Activated naive CD8-positive, alpha-beta T cell treated with anti-CD3 and anti-CD28 coated beads, Interleukin-2, amount 50 U/mL, for 24 hours (primary cell): ENCODE results near the gene ARHGAP30.
"Not testable (repeated sequence)": the region's sequence is repeated elsewhere in the genome, so short reads cannot be mapped to it uniquely, and the experiment has no call there.

Experiments
- ATAC-seq: fragments of 150-1000 bp; cut with Tn5 transposase; one replicate; pipeline ENCODE4 v1.10.0; 2021
- DNase-seq: peaks from one replicate; pipeline ENCODE4 v3.0.0; 2021
- H3K27ac Mint-ChIP-seq: one replicate; pipeline ENCODE4 v1.8.0; 2021; ENCODE audit warnings: mild to moderate bottlenecking, mixed read lengths
- H3K27me3 Mint-ChIP-seq: one replicate; pipeline ENCODE4 v1.8.0; 2021; ENCODE audit warnings: mixed read lengths
- H3K36me3 Mint-ChIP-seq: one replicate; pipeline ENCODE4 v1.8.0; 2021; ENCODE audit warnings: low read depth, mixed read lengths
- H3K4me1 Mint-ChIP-seq: one replicate; pipeline ENCODE4 v1.8.0; 2021; ENCODE audit warnings: mixed read lengths
- H3K4me3 Mint-ChIP-seq: one replicate; pipeline ENCODE4 v1.8.0; 2021; ENCODE audit warnings: mild to moderate bottlenecking, moderate library complexity, mixed read lengths
- H3K9me3 Mint-ChIP-seq: one replicate; pipeline ENCODE4 v1.8.0; 2021; ENCODE audit warnings: mixed read lengths

The ARHGAP30 gene, protein sequence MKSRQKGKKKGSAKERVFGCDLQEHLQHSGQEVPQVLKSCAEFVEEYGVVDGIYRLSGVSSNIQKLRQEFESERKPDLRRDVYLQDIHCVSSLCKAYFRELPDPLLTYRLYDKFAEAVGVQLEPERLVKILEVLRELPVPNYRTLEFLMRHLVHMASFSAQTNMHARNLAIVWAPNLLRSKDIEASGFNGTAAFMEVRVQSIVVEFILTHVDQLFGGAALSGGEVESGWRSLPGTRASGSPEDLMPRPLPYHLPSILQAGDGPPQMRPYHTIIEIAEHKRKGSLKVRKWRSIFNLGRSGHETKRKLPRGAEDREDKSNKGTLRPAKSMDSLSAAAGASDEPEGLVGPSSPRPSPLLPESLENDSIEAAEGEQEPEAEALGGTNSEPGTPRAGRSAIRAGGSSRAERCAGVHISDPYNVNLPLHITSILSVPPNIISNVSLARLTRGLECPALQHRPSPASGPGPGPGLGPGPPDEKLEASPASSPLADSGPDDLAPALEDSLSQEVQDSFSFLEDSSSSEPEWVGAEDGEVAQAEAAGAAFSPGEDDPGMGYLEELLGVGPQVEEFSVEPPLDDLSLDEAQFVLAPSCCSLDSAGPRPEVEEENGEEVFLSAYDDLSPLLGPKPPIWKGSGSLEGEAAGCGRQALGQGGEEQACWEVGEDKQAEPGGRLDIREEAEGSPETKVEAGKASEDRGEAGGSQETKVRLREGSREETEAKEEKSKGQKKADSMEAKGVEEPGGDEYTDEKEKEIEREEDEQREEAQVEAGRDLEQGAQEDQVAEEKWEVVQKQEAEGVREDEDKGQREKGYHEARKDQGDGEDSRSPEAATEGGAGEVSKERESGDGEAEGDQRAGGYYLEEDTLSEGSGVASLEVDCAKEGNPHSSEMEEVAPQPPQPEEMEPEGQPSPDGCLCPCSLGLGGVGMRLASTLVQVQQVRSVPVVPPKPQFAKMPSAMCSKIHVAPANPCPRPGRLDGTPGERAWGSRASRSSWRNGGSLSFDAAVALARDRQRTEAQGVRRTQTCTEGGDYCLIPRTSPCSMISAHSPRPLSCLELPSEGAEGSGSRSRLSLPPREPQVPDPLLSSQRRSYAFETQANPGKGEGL

DNA sequence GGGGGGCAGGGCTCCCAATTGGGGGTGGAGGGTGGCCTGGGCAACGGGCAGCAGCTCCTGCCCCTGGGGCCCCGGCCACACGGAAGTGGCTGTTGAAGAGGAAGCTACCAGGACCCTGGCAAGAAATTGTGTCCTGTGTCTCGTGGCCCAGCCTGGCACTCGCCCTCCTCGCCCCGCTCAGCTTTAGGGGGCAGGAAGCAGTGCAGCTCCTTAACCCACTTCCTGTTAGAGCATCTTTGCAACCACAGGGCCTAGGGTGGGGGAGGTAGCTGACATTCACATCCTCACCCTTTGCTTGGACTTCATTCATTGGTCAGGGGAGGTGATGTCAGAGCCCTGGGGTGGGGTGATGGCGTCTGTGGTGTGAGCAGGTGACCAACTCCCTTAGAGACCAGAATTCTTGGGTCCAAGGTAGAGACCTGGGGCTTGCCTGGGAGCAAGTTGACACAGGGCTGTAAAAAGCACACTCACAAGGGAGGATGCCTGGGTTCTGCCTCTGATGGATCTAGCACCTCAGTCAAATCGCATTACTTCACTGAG lies at the start of gene ARHGAP30:
TSS of gene ARHGAP30 (minus strand) at position 161 of the 540 bp plus-strand sequence. CDS start 267 bp downstream, outside the sequence.
- peak; percentile 83 for ATAC-seq
- Mint-ChIP-seq H3K27ac (peak within 1 kb of the TSS; percentile 97), H3K4me1 (peaks cover 62% of the 10 kb centered on the region), H3K27me3 (no peaks in the 10 kb centered on the region), H3K9me3 (no peaks in the 10 kb centered on the region), H3K4me3 (peak within 1 kb of the TSS; percentile 99), H3K36me3 (peaks cover 20% of the 10 kb centered on the region)
- peak; percentile 85 for DNase-seq

DNA sequence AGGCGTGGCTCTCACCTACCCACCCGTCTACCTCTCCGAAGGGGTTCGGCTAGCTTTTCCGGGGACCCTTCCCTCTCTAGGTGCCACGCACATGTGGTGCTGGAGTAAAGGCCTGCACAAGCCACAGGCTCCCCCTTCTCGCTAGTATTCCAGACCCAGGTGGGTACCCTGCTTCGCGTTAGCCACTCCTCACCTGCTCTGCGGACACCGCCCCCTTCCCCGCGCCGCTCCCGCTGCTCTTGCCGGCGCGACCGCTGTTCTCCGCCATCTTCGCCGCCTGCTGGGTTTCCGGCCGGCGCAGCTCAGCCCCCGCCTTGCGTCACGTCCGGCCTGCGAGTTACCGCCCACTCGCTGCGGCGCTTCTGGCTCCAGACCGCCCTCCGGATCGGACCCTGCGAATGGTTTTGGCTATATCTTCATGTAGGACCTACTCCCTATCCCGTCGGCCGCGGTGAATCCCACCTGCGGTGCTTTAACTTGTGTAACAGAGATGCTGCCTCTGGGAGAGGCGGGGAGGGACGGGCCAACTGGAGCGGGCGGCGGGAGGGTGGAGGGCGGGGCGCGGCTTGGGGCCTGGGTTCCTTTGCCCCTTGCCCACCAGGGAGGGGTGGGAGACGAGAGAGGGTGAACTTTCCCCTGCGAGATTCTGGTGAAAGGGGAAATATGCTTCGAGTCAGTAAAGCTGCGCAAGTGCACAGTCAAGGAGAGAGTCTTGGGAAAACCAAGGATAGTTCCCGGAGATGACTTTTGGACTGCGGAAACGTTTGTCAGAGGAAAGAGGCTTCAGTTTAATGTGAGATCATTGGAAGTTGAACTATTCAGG lies 48.3 kb upstream of the ARHGAP30 start, which contains the start of the genes NIT1 and PFDN2:
TSS of gene NIT1 (plus strand) at position 347 of the 823 bp plus-strand sequence. CDS start at position 419, 72 bp downstream.
TSS of gene PFDN2 (minus strand) at position 279 of the 823 bp plus-strand sequence. CDS start at position 268, 11 bp downstream.
- H3K4me1 Mint-ChIP-seq: peaks cover 83% of the 10 kb centered on the region
- H3K27me3 Mint-ChIP-seq: no peaks in the 10 kb centered on the region
- peaks cover 57% of the 10 kb centered on the region for H3K36me3 Mint-ChIP-seq
- peak within 1 kb of the TSS; percentile 80 for H3K27ac Mint-ChIP-seq
- H3K9me3 Mint-ChIP-seq: no peaks in the 10 kb centered on the region
- ATAC-seq (peak; percentile 50), DNase-seq (peak; percentile 90)
- H3K4me3 Mint-ChIP-seq: peak within 1 kb of the TSS; percentile 95

DNA sequence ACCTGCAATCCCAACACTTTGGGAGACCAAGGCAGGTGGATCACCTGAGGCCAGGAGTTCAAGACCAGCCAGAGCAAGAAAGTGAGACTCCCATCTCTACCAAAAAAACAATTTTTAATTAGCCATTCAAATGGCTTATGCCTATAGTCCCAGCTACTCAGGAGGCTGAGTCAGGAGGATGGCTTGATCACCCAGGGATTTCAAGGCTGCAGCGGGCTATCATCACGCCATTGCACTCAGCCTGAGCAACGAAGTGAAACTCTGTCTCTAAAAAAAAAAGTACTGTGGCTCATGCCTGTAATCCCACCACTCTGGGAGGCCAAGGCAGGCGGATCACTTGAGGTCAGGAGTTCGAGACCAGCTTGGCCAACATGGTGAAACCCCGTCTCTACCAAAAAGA lies 46.3 kb upstream of the ARHGAP30 start:
- ATAC-seq, H3K9me3 Mint-ChIP-seq: not testable (repeated sequence)
- H3K27ac Mint-ChIP-seq: peak overlapping the region; percentile 80

DNA sequence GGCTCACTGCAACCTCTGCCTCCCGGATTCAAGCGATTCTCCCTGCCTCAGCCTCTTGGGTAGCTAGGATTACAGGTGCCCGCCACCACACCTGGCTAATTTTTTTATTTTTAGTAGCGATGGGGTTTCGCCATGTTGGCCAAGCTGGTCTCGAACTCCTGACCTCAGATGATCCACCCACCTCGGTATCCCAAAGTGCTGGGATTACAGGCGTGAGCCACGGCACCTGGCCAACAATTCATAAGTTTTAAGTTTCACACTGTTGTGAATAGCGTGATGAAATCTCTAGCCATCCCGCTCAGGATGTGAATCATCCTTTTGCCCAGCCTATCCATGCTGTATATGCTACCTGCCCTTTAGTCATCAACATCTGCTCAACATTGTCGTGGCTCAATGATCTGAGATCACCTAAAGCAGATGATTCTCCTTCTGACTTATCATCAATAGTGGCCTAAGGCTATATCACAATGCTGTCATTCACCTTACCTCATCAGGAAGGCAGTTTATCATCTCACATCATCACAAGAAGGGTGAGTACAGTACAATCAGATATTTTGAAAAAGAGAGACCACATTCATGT lies 45.5 kb upstream of the ARHGAP30 start:
- DNase-seq (peak; percentile 37), ATAC-seq (peak; percentile 82)
- no peaks in the 10 kb centered on the region for H3K9me3 Mint-ChIP-seq
- no peaks in the 10 kb centered on the region for H3K27me3 Mint-ChIP-seq
- peaks cover 76% of the 10 kb centered on the region for H3K4me1 Mint-ChIP-seq
- H3K36me3 Mint-ChIP-seq: peaks cover 42% of the 10 kb centered on the region
- peak overlapping the region; percentile 95 for H3K4me3 Mint-ChIP-seq
- H3K27ac Mint-ChIP-seq: peak overlapping the region; percentile 80

More for the DNA sequence above, 46.3 kb upstream of the ARHGAP30 start:
- peaks cover 83% of the 10 kb centered on the region for H3K4me1 Mint-ChIP-seq
- DNase-seq, H3K27me3 Mint-ChIP-seq: not testable (repeated sequence)
- peak overlapping the region; percentile 95 for H3K4me3 Mint-ChIP-seq
- H3K36me3 Mint-ChIP-seq: peaks cover 46% of the 10 kb centered on the region

DNA sequence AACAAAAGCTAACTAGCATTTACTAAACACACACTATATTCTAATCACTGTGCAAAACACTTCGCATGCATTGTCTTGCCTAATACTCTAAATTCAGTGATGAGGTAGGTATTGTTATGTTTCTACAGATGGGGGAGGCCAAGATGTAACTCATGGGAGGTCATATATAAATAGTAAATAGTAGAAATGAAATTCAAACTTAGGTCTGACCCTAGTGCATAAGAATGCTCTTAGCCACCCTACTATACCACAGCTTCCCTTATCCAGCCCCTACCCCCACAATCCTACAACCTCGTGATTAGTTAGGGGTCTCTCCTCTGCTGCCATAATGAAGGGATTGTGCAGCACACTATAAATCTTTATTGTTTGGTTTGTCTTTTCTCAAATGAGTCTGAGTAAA lies 44.9 kb upstream of the ARHGAP30 start:
- Mint-ChIP-seq H3K27me3 (no peaks in the 10 kb centered on the region), H3K36me3 (peaks cover 37% of the 10 kb centered on the region), H3K9me3 (no peaks in the 10 kb centered on the region), H3K4me3 (peak overlapping the region; percentile 1), H3K4me1 (peaks cover 69% of the 10 kb centered on the region), H3K27ac (peak overlapping the region; percentile 48)
- ATAC-seq (no peak), DNase-seq (no peak)

DNA sequence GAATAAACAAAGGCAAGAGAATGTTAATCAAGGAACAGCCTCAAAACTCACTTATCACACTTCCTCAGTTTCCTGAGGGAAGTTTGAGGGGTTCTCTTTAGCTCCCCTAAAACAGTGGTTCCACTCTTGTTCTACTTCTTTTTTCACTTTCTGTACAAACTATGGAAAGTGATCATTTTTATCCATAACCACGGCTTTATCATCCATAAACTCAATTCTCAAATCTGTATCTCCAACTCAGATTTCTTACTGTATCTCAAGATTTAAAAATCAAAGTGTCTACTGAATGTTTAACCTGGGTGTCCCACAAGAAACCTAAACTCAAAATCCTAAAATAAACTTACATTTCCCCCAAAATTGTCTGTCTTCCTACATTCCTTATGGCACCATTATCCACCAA lies 44.2 kb upstream of the ARHGAP30 start:
- ATAC-seq: no peak
- H3K27ac Mint-ChIP-seq: peak overlapping the region; percentile 48
- H3K4me3 Mint-ChIP-seq: peak overlapping the region; percentile 1
- H3K4me1 Mint-ChIP-seq: peaks cover 63% of the 10 kb centered on the region
- H3K27me3 Mint-ChIP-seq: no peaks in the 10 kb centered on the region
- DNase-seq: no peak
- H3K36me3 Mint-ChIP-seq: peaks cover 39% of the 10 kb centered on the region
- H3K9me3 Mint-ChIP-seq: no peaks in the 10 kb centered on the region

DNA sequence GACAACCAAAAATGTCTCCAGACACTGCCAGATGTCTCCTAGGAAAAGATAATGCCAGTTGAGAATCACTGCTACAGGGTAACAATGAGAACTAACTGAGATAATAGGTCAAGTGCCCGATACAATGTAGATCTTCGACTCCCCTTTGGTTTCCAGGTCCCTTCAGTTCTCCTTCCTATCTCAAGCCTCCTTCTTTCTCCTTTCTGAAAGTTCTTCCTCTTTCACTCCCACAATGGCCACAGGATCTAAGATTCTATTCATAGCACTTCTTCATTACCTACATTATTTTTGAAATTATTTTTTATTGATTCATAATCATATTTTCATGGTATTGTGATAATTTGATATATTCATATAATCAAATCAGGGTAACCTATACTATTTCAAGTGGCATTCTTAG lies 41.8 kb upstream of the ARHGAP30 start:
- Mint-ChIP-seq H3K4me3 (no peak overlapping the region), H3K27me3 (no peaks in the 10 kb centered on the region), H3K27ac (no peak overlapping the region), H3K9me3 (no peaks in the 10 kb centered on the region), H3K4me1 (peaks cover 52% of the 10 kb centered on the region), H3K36me3 (peaks cover 39% of the 10 kb centered on the region)
- ATAC-seq: no peak
- DNase-seq: no peak

DNA sequence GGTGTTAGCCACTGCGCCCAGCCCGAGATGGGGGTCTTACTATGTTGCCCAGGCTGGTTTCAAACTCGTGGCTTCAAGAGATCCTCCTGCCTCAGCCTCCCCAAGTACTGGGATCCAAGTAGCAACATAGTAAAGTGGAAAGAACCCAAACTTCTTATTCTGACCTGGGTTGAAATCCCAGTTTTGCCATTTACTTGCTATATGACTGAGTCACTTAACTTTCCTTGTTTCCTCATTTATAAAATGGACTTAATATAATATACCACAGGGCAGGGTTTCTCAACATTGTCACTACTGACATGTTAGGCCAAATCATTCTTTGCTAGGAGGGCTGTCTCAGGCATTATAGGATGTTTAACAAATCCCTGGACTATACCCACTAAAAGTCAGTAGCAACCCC lies 41.4 kb upstream of the ARHGAP30 start:
- Mint-ChIP-seq H3K4me1 (peaks cover 51% of the 10 kb centered on the region), H3K27me3 (no peaks in the 10 kb centered on the region), H3K36me3 (peaks cover 39% of the 10 kb centered on the region), H3K27ac (no peak overlapping the region), H3K4me3 (no peak overlapping the region), H3K9me3 (no peaks in the 10 kb centered on the region)
- DNase-seq (no peak), ATAC-seq (no peak)

DNA sequence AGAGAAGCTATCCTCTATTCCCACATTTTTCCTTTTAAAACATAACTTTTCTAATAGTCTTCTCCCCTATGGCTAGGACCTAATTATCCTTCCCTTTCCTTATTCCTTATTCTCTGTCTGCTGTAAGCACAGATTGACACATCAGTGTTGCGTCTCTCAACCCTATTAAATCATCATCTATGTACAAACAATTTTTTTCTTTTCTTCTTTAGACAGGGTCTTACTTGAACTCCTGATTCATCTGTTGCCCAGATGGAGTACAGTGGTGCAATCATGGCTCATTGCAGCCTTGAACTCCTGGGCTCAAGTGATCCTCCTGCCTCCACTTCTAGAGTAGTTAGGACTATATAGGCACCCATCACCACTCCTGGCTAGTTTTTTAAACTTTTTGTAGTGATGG lies 36.7 kb upstream of the ARHGAP30 start:
- H3K4me1 Mint-ChIP-seq: peaks cover 24% of the 10 kb centered on the region
- H3K36me3 Mint-ChIP-seq: peaks cover 26% of the 10 kb centered on the region
- H3K27me3 Mint-ChIP-seq: no peaks in the 10 kb centered on the region
- no peak overlapping the region for H3K4me3 Mint-ChIP-seq
- DNase-seq: no peak
- H3K9me3 Mint-ChIP-seq: no peaks in the 10 kb centered on the region
- H3K27ac Mint-ChIP-seq: no peak overlapping the region
- no peak for ATAC-seq

DNA sequence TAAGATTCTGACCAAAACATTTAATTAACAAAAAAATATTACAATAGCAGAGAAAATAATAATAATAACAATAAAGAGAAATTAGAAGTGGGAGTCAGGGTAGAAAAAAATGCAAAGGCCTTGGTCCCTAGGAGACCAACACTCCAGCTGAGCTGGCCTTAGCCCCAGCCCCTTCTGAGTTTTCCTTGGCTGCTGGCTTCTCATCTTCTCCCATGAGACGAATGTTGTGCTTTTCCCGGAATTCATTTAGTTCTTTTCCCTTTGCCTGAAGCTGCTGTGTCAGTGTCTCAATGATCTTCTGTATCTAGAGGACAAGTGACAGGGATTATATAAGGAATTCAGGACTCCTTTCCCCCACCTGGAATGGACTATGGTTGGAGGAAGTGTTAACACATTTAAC lies 30.9 kb upstream of the ARHGAP30 start:
- no peak overlapping the region for H3K4me3 Mint-ChIP-seq
- no peaks in the 10 kb centered on the region for H3K27me3 Mint-ChIP-seq
- H3K36me3 Mint-ChIP-seq: peaks cover 19% of the 10 kb centered on the region
- no peaks in the 10 kb centered on the region for H3K9me3 Mint-ChIP-seq
- H3K27ac Mint-ChIP-seq: no peak overlapping the region
- ATAC-seq (no peak), DNase-seq (no peak)
- peaks cover 60% of the 10 kb centered on the region for H3K4me1 Mint-ChIP-seq

DNA sequence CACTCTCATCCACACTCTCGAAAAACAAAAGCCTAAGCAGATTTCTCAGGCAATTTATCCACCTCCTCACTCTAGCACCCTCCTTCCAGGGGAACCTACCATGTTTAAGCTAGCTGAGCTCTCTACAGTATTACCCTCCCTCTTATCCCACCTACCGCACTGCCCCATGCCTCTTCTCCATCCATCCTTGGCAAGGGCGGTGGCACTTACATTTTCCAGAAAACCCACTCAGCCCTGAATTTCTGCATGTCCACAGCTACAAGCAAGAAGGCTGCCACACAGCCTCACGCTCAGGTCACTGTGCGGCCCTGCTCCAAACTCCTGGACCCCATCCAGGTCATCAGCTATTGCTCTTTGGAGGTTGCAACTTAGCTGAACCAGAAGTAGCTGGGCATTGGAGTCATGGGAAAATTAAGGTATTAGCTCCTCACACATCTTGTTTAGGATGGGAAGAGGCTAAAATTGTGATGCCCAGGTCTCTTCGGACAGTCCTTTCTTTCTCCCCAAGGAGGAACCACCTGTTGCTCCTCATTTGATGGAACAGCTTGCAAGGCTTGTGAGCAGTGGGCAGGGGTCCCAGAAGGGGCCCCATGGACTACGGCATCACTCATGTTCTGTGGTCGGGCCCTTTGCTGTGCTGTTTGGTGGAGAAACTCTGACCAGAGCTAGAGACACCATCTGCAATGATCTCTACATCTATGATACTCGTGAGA lies 29.6 kb upstream of the ARHGAP30 start:
- no peak for DNase-seq
- peak overlapping the region; percentile 55 for H3K4me3 Mint-ChIP-seq
- peaks cover 58% of the 10 kb centered on the region for H3K4me1 Mint-ChIP-seq
- H3K9me3 Mint-ChIP-seq: no peaks in the 10 kb centered on the region
- peak overlapping the region; percentile 5 for H3K27ac Mint-ChIP-seq
- no peak for ATAC-seq
- peaks cover 16% of the 10 kb centered on the region for H3K36me3 Mint-ChIP-seq
- H3K27me3 Mint-ChIP-seq: no peaks in the 10 kb centered on the region

DNA sequence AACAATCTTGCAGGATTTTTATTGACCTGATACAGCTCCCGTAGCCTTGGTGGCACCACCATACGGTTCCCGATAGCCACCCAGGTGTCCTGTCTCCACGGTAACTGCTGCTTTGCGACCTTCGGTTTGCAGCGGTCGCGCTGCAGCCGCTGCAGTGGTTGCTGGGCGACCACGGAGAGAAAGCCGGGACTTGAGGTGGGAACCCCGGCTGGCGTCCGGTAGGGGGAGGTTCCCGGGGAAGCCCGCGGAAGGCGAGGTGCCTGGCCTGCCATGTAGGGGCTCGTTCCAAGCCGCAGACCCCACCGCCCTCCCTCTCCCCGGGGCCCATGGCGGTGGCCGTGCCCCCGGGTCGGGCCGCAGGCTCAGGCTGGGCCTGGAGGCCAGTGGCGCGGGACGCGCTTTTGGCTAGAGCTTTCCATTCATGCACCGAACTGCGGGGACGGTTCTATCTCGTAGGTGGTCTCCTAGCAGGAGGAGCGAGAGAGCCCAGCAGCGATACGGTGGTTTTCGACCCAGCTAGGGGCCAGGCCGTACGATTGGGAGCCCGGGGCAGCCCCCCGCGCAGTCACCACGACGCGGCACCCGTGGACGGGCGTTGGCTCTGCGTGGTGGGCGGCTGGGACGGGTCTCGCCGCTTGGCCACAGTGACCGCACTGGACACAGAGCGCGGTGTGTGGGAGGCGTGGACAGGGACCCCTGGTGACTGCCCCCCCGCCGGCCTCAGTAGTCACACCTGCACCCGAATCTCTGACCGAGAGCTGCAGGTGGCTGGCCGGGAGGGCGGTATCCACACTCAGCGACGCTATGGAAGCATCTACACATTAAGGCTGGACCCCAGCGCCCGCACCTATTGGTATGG lies 28.7 kb upstream of the ARHGAP30 start, which contains the start of gene KLHDC9:
TSS of gene KLHDC9 (plus strand) at position 152 of the 859 bp plus-strand sequence. CDS start at position 327, 175 bp downstream.
- peaks cover 60% of the 10 kb centered on the region for H3K4me1 Mint-ChIP-seq

More for the DNA sequence above, 28.7 kb upstream of the ARHGAP30 start, which contains the start of gene KLHDC9:
- ATAC-seq: peak; percentile 71
- Mint-ChIP-seq H3K9me3 (no peaks in the 10 kb centered on the region), H3K36me3 (peaks cover 16% of the 10 kb centered on the region), H3K27me3 (no peaks in the 10 kb centered on the region), H3K27ac (peak within 1 kb of the TSS; percentile 83), H3K4me3 (peak within 1 kb of the TSS; percentile 78)
- DNase-seq: peak; percentile 76
